KMS-11 (cell line): ENCODE measurements around the gene DNAJC7.
A peak's percentile ranks its signal among the peaks of the same experiment; 100 is the strongest.

Source experiments
- H2AFZ ChIP-seq: fragments of 200-600 bp; sonication (generic); 2 replicates; pipeline ENCODE4 v1.6.1; 2016; ENCODE audit warnings: antibody characterized with exemption, mixed run types, low read depth
- H3K27ac ChIP-seq: fragments of 200-600 bp; sonication (generic); 2 replicates; pipeline ENCODE4 v1.6.1; 2016; ENCODE audit warnings: mild to moderate bottlenecking, mixed run types
- H3K27me3 ChIP-seq: fragments of 200-600 bp; sonication (generic); 2 replicates; pipeline ENCODE4 v1.6.1; 2017; ENCODE audit warnings: mild to moderate bottlenecking, low read depth, mixed run types, moderate library complexity; ENCODE audit not compliant: insufficient read depth
- H3K36me3 ChIP-seq: fragments of 200-600 bp; sonication (generic); 2 replicates; pipeline ENCODE4 v1.6.1; 2017; ENCODE audit warnings: mild to moderate bottlenecking, mixed run types; ENCODE audit not compliant: insufficient read depth
- H3K4me1 ChIP-seq: fragments of 200-600 bp; sonication (generic); 2 replicates; pipeline ENCODE4 v1.6.1; 2016; ENCODE audit warnings: mild to moderate bottlenecking, low read depth, mixed run types; ENCODE audit not compliant: poor library complexity, severe bottlenecking
- H3K4me2 ChIP-seq: fragments of 200-600 bp; sonication (generic); 2 replicates; pipeline ENCODE4 v1.7.0; 2016; ENCODE audit warnings: mild to moderate bottlenecking, mixed run types
- H3K4me3 ChIP-seq: fragments of 200-600 bp; sonication (generic); IDR thresholded peaks from 2 replicates; pipeline ENCODE4 v1.6.1; 2017; ENCODE audit warnings: low read depth, low read length, mixed read lengths; ENCODE audit not compliant: insufficient read depth
- H3K79me2 ChIP-seq: fragments of 200-600 bp; sonication (generic); 2 replicates; pipeline ENCODE4 v1.6.1; 2016; ENCODE audit warnings: low read depth, mixed run types; ENCODE audit not compliant: insufficient read depth
- H3K9ac ChIP-seq: fragments of 200-600 bp; sonication (generic); 2 replicates; pipeline ENCODE4 v1.6.1; 2016; ENCODE audit warnings: mild to moderate bottlenecking, mixed run types
- H4K20me1 ChIP-seq: fragments of 200-600 bp; sonication (generic); 2 replicates; pipeline ENCODE4 v1.6.1; 2016; ENCODE audit warnings: mild to moderate bottlenecking, mixed run types; ENCODE audit not compliant: insufficient read depth
- CTCF ChIP-seq: fragments of 200-600 bp; sonication (generic); conservative IDR thresholded peaks from 2 replicates; pipeline ENCODE4 v1.6.1; 2017; ENCODE audit warnings: low read depth, mild to moderate bottlenecking, antibody characterized with exemption, low read length, moderate library complexity, mixed read lengths

The DNAJC7 gene

GRCh38 chr17:41968676-41969075, 48.6 kb downstream of the DNAJC7 start:
- TF ChIP-seq CTCF, result no peak
- H2AFZ ChIP-seq, result no peak overlapping the region
- peaks cover 13% of the 10 kb centered on the region for H3K4me1 ChIP-seq
- no peaks in the 10 kb centered on the region for H3K27me3 ChIP-seq
- no peak overlapping the region for H3K27ac ChIP-seq
- no peaks in the 10 kb centered on the region; the same call in 1 of the 2 replicates for H3K36me3 ChIP-seq
- H3K4me2 ChIP-seq, result no peak overlapping the region
- H3K4me3 ChIP-seq, result no peak overlapping the region
- H4K20me1 ChIP-seq, result no peaks in the 10 kb centered on the region
- H3K9ac ChIP-seq, result no peak overlapping the region
- H3K79me2 ChIP-seq, result peaks cover 16% of the 10 kb centered on the region

- Histone ChIP-seq H4K20me1 (no peaks in the 10 kb centered on the region), H3K4me1 (peaks cover 17% of the 10 kb centered on the region), H3K4me3 (no peak overlapping the region), H3K27ac (no peak overlapping the region), H3K27me3 (no peaks in the 10 kb centered on the region), H3K36me3 (no peaks in the 10 kb centered on the region; the same call in 1 of the 2 replicates), H3K9ac (no peak overlapping the region), H3K4me2 (peak overlapping the region; percentile 73), H3K79me2 (peaks cover 16% of the 10 kb centered on the region), H2AFZ (no peak overlapping the region)
- TF ChIP-seq CTCF, result no peak
Measured at GRCh38 chr17:41967921-41968578, 49.2 kb downstream of the DNAJC7 start.

- H3K27me3 ChIP-seq, result no peaks in the 10 kb centered on the region
- H2AFZ ChIP-seq, result peak overlapping the region; percentile 68
- peak overlapping the region; percentile 83 for H3K9ac ChIP-seq
- H3K36me3 ChIP-seq, result no peaks in the 10 kb centered on the region; the same call in 1 of the 2 replicates
- H3K4me3 ChIP-seq, result no peak overlapping the region
- peak overlapping the region; percentile 58 for H3K27ac ChIP-seq
- H3K79me2 ChIP-seq, result peaks cover 16% of the 10 kb centered on the region
- TF ChIP-seq CTCF, result no peak
- peaks cover 24% of the 10 kb centered on the region for H3K4me1 ChIP-seq
- H3K4me2 ChIP-seq, result peak overlapping the region; percentile 73
- no peaks in the 10 kb centered on the region for H4K20me1 ChIP-seq
Measured at GRCh38 chr17:41967141-41967920, 49.9 kb downstream of the DNAJC7 start.

GRCh38 chr17:41966463-41967140, 50.6 kb downstream of the DNAJC7 start, which contains the start of gene CNP:
Gene CNP, plus strand, starts transcription at chr17:41966795. Its CDS starts 90 bp downstream, at chr17:41966885.
- no peak for TF ChIP-seq CTCF
- no peaks in the 10 kb centered on the region for H4K20me1 ChIP-seq
- peak within 1 kb of the TSS; percentile 68 for H2AFZ ChIP-seq
- no peaks in the 10 kb centered on the region; the same call in 1 of the 2 replicates for H3K36me3 ChIP-seq
- H3K9ac ChIP-seq, result peak within 1 kb of the TSS; percentile 83
- H3K4me2 ChIP-seq, result peak within 1 kb of the TSS; percentile 95
- peaks cover 16% of the 10 kb centered on the region for H3K79me2 ChIP-seq
- no peak within 1 kb of the TSS for H3K4me3 ChIP-seq
- H3K4me1 ChIP-seq, result peaks cover 31% of the 10 kb centered on the region
- H3K27ac ChIP-seq, result peak within 1 kb of the TSS; percentile 58
- no peaks in the 10 kb centered on the region for H3K27me3 ChIP-seq
